ENCODE results near the gene FAM50A.

Gene FAM50A

DNA sequence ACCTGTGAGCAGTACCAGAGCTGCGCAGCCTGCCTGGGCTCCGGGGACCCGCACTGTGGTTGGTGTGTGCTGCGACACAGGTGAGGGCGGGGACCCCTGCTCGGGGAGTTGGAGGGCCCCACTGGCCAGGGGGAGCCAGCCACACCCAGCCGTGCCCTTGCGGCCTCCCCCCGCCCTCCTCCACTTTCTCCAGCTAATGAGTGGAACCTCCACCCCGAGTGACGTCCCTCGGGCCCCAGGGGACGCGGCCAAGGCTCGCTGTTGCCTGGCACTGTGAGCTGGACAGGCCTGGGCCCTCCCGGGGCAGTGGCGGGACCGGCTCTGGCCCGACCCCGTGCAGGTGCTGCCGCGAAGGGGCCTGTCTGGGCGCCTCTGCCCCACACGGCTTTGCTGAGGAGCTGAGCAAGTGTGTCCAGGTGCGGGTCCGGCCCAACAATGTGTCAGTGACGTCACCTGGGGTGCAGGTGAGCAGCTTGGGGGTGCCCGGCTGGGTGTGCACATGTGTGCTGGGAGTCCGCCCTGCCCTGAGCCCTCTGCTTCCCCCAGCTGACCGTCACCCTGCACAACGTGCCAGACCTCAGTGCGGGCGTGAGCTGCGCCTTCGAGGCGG, 19.8 kb downstream of the FAM50A start:
- DNase-seq (ENCODE audit: low read depth in 4 of 4, low spot score in 1 of 4) = no peak

DNA sequence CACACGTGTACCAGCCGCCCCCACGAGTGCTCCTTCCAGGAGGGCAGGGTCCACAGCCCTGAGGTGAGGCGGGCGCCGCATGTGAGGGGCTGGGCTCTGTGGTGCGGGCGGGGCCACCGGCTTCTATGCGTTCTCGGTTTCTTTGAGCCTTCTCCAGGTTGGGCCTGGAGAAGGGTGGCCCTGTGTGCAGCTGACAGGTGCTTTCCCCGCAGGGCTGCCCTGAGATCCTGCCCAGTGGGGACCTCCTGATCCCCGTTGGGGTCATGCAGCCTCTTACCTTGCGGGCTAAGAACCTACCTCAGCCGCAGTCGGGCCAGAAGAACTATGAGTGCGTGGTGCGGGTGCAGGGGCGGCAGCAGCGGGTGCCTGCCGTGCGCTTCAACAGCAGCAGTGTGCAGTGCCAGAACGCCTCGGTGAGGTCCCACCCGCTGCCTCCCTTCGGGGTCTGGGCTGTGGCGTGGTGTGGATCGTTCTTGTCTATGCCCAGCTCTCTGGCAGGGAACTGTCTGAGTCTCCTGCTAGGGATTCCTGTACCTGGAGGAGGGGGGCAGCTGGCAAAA, 20.9 kb downstream of the FAM50A start:
- no peak for DNase-seq (ENCODE audit: low read depth in 4 of 4, low spot score in 1 of 4)

DNA sequence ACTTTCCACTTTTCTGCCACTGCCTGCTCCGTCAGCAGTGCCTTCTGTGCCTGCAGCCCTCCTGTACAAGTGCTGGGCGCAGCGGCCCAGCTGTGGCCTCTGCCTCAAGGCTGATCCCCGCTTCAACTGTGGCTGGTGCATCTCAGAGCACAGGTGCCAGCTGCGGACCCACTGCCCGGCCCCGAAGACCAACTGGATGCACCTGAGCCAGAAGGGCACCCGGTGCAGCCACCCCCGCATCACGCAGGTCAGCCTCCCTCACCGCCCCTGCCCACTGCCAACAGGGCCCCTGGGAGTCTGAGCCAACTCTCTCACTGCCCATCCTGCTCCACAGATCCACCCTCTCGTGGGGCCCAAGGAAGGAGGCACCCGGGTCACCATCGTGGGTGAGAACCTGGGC, 21.7 kb downstream of the FAM50A start:
- no peak for DNase-seq (ENCODE audit: low read depth in 4 of 4, low spot score in 1 of 4)

DNA sequence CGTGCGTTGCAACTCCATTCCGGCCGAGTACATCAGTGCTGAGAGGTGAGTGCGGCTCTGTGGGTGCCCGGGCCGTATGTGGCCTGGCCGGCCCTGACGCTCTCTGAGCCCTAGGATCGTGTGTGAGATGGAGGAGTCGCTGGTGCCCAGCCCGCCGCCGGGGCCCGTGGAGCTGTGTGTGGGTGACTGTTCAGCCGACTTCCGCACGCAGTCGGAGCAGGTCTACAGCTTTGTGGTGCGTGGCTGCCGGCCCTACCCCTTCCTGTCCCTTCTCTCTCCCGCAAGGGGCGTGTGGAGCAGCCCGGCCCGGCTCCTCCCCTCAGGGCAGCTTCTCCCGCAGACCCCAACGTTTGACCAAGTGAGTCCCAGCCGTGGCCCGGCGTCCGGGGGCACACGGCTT, 22.1 kb downstream of the FAM50A start:
- no peak for DNase-seq (ENCODE audit: low read depth in 4 of 4, low spot score in 1 of 4)

DNA sequence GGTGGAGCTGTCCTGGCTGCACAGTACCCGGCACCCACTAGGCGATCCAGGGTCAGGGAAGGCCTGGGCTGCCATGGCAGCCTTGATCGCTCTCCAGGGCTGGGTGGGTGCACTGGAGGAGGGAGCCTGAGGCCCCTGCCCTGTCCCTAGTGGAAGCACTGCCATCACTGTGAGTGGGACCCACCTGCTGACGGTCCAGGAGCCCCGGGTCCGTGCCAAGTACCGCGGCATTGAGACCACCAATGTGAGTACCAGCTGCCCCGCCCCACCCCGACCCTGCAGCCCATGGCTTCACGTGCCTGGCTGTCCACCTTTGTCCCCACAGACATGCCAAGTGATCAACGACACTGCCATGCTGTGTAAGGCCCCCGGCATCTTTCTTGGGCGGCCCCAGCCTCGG, 23.0 kb downstream of the FAM50A start:
- no peak for DNase-seq (ENCODE audit: low read depth in 4 of 4, low spot score in 1 of 4)

DNA sequence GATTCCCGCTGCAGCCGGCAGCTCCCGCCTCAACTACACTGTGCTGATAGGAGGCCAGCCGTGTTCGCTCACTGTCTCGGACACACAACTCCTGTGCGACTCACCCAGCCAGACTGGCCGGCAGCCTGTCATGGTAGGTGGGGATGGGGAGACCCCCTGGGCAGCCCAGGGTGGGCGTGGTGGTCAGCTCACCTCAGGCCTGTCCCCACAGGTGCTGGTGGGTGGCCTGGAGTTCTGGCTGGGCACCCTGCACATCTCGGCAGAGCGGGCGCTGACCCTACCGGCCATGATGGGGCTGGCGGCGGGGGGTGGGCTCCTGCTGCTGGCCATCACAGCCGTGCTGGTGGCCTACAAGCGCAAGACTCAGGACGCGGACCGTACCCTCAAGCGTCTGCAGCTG, 23.6 kb downstream of the FAM50A start:
- DNase-seq (ENCODE audit: low read depth in 4 of 4, low spot score in 1 of 4) = no peak

DNA sequence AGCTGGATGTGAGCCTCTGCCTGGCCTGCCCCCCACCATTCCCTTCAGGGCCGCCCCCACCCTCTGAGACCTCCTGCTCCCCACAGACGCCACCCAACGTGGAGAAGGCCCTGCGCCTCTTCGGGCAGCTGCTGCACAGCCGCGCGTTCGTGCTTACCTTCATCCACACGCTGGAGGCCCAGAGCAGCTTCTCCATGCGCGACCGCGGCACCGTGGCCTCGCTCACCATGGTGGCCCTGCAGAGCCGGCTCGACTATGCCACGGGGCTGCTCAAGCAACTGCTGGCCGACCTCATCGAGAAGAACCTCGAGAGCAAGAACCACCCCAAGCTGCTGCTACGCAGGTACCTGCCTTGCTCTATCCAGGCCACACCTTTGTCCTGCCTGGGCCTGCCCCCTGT, 24.3 kb downstream of the FAM50A start:
- no peak for DNase-seq (ENCODE audit: low read depth in 4 of 4, low spot score in 1 of 4)

DNA sequence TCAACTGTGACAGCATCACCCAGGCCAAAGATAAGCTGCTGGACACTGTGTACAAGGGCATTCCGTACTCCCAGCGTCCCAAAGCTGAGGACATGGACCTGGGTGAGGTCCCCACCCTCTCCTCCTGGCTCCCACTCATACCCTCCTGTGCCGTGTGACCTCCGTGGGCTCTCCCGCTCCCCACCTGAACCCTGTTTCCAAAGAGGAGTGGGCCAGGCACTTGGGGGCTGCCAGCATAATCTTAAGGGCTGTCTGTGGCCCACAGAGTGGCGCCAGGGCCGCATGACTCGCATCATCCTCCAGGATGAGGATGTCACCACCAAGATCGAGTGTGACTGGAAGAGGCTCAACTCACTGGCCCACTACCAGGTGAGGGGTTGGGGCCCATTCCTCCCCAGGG, 25.2 kb downstream of the FAM50A start:
- no peak for DNase-seq (ENCODE audit: low read depth in 4 of 4, low spot score in 1 of 4)

DNA sequence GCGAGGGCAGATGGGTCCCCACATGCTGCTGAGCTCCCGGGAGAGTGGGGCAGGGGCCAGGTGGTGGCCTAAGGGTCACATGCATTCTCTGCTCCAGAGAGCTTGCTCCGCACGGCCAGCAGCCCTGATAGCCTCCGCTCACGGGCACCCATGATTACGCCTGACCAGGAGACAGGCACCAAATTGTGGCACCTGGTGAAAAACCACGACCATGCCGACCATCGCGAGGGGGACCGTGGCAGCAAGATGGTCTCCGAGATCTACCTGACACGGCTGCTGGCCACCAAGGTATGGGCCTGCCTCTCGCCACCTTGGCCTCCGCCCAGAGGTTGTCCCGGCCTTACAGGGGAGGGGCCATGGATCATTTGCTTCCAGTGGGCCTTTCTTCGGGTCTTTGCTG, 25.9 kb downstream of the FAM50A start:
- DNase-seq (ENCODE audit: low read depth in 4 of 4, low spot score in 1 of 4) = no peak

DNA sequence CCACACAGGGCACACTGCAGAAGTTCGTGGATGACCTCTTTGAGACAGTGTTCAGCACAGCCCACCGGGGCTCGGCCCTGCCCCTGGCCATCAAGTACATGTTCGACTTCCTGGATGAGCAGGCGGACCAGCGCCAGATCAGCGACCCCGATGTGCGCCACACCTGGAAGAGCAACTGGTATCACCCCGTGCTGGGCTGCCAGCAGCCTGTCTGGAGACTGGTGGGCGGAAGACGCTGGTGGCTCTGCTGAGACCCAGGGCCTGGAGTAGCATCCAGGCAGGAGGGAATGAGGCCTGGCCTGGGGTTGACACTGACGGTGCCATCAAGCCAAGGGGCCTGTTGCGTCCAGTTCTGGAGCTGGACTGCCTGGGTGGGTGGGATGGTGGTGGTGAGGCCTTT, 26.5 kb downstream of the FAM50A start:
- no peak for DNase-seq (ENCODE audit: low read depth in 4 of 4, low spot score in 1 of 4)

DNA sequence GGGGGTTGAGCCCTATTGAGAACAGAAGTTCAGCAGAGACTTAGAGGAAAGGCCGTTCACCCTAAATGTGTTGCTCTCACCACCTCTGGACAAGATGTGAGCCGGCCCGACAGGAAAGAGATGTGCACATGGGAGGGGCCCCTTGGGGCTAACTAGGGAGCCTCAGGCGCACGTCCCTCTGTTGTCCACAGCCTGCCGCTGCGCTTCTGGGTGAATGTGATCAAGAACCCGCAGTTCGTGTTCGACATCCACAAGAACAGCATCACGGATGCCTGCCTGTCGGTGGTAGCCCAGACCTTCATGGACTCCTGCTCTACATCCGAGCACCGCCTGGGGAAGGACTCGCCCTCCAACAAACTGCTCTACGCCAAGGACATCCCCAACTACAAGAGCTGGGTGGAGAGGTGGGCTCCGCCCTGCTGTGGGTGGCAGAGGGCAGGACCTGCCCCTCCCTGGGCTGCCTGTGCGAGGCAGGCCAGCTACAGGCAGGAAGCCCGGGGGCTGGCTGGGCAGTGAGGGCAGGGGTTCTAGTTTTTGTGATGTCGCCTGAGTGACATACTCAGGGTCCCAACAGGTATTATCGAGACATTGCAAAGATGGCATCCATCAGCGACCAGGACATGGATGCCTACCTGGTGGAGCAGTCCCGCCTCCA, 27.1 kb downstream of the FAM50A start:
- no peak for DNase-seq (ENCODE audit: low read depth in 4 of 4, low spot score in 1 of 4)

DNA sequence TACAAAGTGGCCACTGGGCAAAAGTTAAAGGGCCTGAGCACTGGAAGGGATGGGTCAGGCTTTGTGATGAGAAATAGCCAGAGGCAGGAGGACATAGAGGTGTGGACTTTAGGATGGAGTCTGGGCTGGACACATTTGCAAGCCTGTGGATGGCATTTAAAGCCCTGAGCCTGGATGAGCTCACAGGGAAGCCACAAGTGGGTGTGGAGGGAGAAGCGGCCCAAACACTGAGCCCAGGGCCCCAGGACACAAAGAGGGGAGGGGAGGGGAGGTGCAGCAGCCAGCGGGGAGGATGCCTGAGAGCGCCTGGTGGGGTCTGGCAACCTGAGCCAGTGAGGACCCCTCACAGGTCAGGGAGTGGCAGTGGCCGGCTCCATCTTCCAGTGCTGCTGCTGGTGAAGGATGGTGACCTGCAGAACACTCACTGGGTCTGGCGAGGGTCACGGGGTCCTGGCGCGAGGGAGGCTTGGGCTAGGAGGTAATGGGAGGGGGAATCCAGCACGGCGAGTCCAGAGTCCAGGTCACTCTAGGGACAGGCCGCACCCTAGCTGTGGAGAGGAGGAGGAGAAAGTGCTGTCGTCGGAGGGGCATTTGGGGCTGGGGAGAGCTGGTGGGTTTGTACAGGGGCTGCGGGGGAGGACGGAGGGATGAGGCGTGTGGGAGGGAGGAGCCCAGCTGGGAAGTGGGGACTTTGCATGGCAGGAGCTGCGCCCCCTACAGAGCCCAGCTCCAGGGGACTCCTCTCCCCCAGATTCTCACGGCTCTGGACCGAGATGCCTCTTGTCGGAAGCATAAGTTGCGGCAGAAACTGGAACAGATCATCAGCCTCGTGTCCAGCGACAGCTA, 28.1 kb downstream of the FAM50A start:
- DNase-seq (ENCODE audit: low read depth in 4 of 4, low spot score in 1 of 4) = no peak

DNA sequence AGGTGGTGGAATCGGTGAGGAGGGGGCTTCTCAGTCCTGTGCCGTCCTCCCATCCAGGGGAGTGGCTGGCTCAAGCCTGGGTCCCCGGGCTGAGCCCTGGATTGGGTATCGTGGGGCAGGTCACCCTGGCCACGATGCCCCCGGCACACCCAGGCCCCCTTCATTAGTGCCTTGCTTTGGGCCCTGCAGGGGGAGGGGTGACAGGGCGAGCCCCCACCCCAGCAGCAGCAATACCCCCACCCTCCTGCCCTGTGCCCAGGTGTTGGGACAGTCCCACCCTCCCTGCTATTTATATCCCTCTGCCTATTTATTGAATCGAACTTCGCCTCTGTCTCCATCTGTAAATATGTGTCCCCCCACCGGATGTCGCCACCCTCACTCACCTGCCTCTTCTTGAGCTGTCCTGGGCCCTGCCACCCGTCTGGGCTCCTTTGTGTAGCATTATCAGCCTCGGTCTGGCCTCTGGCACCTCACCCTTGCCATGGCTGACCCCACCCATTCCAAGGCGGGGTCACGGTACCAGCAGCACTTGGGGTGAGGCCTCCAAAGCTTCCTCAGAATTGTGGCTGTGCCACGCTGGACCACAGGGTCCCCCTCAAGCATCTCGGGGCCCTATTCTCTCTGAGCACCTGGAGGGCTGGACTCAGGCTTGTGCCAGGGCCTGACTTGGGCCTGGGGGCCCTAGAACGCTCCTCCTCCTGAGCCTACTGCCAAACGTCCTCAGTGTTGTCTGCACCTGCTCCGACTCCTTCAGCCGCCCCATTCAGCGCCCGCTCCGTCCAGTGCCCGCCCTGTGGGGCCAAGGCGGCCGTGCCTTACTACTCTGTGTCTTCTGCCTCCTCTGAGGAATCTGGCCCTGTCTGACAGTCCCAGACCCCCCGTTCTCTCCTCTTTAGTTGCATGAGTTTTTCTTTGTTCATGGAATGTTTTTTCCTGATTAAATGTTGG, 29.0 kb downstream of the FAM50A start:
- DNase-seq (ENCODE audit: low read depth in 4 of 4, low spot score in 1 of 4) = no peak

DNA sequence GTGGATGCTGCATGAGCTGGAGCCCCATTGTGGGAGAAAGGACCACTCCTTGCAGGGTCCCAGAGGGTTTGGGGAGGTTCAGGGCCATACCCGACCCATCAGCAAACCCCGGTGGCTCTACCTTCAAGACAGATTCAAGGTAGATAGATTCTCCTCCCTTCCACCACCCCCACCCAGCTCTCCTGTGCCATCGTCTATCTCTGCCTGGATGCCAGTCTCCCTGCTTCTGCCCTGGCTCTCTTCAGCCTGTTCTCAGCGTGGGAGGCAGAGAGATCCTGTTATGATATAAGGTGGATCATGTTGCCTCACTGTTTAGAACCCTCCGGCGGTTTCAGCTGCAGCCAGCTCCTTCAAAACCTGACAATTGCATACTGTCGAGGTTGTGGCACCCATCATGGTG, 29.7 kb downstream of the FAM50A start:
- no peak for DNase-seq (ENCODE audit: low read depth in 4 of 4, low spot score in 1 of 4)

DNA sequence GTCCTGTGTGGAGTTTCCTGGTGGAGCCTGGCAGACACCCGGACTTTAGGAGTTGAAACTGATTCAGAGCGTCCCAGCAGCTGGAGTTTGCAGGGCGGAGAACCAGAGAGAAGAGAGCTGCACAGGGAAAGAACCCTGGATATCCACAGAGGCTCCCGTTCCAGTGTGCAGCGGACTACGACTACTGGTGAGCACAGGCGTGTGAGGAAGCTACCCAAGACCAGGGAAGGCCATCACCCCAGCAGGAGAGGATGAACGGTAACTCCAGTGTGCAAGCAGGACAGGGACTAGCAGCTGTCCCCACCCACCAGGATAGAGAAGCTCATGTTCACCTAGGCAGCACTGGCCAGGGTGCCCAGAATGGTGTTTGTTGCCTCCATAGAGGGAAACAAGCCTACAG, 32.9 kb downstream of the FAM50A start:
- DNase-seq (ENCODE audit: low read depth in 4 of 4, low spot score in 1 of 4) = no peak

DNA sequence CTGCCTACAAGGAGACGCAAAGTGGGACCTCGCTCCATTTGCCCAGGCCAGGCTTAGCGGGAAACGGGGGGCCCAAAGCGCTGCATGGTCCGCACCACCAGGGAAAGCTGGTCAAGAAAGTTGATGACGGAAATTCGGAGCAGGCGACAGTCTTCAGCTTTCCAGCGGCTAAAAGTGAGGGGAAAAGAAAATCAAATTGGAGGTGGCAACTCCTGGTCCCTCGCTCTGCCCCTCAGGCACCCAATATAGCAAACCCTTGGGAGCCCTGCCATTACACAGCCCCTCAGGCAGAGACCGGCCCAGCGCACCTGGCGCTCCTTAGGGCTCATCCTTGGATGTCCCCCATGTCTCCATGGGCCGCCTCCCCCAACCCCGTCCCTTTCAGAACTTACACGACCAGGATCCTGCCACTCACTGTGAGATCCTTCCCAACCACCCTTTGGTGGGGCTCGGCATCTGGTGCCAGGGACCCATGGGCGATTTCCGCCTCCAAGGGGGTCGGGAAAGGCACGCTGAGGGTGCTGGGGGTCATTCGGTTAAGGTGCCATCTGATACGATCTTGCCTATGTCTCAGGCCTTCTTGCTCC, 34.0 kb downstream of the FAM50A start:
- DNase-seq (ENCODE audit: low read depth in 4 of 4, low spot score in 1 of 4) = no peak

DNA sequence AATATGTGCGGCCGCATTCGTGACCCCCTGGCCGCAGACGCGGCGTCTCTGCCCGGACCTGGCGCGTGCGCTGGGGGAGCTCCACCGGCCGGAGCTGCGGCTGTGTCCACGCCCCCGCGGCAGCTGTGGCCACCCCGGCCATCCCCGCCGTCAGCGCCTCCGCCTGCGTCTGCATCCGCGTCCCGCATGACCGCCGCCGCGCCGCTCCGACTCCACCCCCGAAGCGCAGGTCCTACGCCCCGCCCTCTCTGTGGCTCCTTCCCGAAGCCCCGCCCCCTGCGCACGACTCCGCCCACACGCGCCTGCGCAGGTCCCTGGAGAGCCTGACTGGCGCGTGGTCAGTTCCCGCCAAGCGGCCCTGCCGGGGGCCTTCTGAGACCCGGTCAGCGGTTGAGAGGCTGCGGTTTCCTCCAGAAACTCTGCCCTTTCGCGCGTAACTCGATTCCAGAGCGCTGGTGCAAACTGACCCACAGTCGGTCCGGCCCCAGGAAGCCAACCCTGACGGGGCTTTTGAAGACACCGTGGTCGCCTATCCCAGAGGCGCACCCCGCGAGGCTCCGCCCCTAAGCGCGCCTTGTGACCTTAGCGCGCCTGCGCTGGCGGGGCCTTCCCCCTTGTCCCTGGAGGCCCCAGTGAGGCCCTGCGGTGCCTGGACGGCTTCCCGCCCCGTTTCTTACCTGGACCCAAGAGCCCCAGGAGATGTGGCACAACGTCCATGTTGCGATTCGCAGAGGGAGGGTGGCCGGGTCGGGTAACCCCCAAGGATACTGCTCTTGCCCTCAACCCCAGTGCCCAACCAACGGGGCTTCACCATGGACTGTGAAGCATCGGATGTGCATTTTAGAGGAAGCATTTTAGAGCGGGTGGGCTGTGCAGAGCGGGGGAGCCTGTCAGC, 35.0 kb downstream of the FAM50A start, which contains the start of gene LAGE3:
LAGE3 (minus strand) TSS at position 554 of the 895 bp plus-strand sequence; CDS start at position 188, 366 bp downstream.
- peak; percentile 77 to 93 (median 85) for DNase-seq (ENCODE audit: low read depth in 4 of 4, low spot score in 1 of 4)

DNA sequence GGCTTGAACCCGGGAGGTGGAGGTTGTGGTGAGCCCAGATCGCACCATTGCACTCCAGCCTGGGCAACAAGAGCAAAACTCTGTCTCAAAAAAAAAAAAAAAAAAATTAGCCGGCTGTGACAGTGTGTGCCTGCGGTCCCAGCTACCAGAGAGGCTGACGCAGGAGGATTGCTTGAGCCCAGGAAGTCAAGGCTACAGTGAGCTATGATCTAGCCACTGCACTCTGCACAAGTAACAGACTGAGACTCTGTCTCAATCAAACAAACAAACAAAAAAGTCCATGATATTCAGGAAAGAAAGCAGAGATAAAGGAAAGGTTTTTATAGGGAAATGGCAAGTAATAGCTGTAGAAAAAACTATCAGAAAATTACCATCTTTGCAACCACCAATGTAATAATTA, 37.3 kb downstream of the FAM50A start:
- no peak for DNase-seq (ENCODE audit: low read depth in 4 of 4, low spot score in 1 of 4)

DNA sequence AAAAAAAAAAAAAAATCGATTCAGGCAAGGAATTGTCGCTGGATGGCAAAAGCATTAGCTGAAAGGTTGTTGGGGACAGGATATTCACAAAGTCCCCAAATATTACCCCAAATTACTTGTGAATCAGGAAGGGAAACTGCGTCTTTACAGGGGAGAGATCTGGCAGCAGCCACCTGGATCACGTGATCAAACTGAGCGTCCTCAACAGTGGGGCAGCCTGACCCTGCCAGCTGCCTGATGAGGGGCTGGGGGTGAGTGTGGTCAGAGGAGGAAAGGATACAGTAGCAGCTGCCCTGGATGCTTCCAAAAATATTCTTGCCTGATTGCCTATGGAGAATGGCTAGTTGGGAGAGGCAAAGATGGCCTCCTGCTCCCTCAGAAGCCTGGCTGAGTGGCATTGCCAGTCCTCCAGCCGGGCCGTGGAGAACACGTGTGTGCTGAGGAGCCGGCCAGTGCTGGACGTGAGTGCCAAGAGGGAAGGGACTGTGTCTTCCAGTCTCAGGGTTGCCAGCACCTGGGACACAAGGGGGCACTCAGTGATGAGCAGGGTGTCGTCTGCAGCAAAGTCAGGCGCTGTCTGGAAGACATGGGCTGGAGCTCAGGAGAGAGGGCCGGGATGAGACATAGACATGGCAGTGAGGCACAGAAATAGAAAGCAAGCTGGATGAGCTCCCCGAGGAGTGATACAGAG, 38.1 kb downstream of the FAM50A start:
- DNase-seq (ENCODE audit: low read depth in 4 of 4, low spot score in 1 of 4) = no peak
